Body of pancreas (tissue), 4 donors: ENCODE data around the gene CRYBB3.

Experiments
- CTCF ChIP-seq, 7 experiments: fragments of 450-650 bp in 4 of 7; fragments of 200-600 bp in 3 of 7; sonication (generic) in 3 of 7; IDR thresholded peaks; one replicate each; pipeline ENCODE4 v1.5.1; 2016 to 2019; ENCODE audit warnings: antibody characterized with exemption in 7 of 7
- POLR2A ChIP-seq, 3 donors: fragments of 450-650 bp; IDR thresholded peaks; one replicate each; pipeline ENCODE4 v1.6.1; 2016; ENCODE audit warnings: antibody characterized with exemption in 3 of 3, mild to moderate bottlenecking in 2 of 3

DNA sequence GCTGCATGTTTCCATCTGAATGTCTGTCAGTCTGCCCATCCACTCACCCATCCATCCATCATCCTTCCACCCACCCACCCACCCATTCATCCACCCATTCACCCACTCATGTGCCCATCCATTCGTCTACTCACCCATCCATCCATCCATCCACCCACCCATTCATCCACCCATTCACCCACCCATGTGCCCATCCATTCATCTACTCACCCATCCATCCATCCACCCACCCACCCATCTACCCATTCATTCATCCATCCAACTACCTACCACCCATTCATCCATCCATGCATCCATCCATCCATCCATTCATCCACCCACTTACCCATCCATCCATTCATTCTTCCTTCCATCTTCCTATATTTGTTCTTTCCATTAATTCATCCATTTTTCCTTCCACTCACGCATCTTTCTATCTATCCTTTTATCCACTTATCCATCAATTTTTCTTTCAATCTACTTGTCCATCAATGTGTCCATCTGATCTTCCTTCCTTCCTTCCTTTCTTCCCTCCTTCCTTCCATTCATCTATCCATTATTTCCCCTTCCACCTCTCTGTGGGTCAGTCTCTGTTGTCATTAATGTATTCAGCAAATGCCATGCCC, 8.0 kb downstream of the CRYBB3 start:
- TF ChIP-seq CTCF (IDR thresholded peaks at IDR 0.05) (no peak), POLR2A (IDR thresholded peaks at IDR 0.05) (no peak)
